ENCODE data around the gene CLASP1.

Gene CLASP1

GRCh38 chr2:121372721-121373353, 276.4 kb downstream of the CLASP1 start:
- Histone ChIP-seq H3K36me3 (peaks cover 50 to 75% (median 58%) of the 10 kb centered on the region in 3 donors), H3K4me1 (peaks cover 0 to 3% (median 0%) of the 10 kb centered on the region in 4 donors), H3K9me3 (no peaks in the 10 kb centered on the region), H3K27ac (no peak overlapping the region), H3K4me3 (no peak overlapping the region), H3K27me3 (no peaks in the 10 kb centered on the region)
- DNase-seq = no peak
- no peak for TF ChIP-seq CTCF (IDR thresholded peaks at IDR 0.05)
- intact Hi-C loops (cut with DNase I; ENCODE audit: low total_unique reads) = no loop called here

- no peak overlapping the region for H3K27ac ChIP-seq
- peaks cover 51 to 75% (median 62%) of the 10 kb centered on the region in 3 donors for H3K36me3 ChIP-seq
- H3K9me3 ChIP-seq = no peaks in the 10 kb centered on the region
- no peak overlapping the region for H3K4me3 ChIP-seq
- no peak for DNase-seq
- TF ChIP-seq CTCF (IDR thresholded peaks at IDR 0.05) = no peak
- intact Hi-C loops (cut with DNase I; ENCODE audit: low total_unique reads) = no loop called here
- no peaks in the 10 kb centered on the region for H3K27me3 ChIP-seq
- H3K4me1 ChIP-seq = peaks cover 0 to 3% (median 0%) of the 10 kb centered on the region in 4 donors
Observed at GRCh38 chr2:121372082-121372481, 277.2 kb downstream of the CLASP1 start.

- intact Hi-C loops (cut with DNase I; ENCODE audit: low total_unique reads) = no loop called here
- Histone ChIP-seq H3K36me3 (peaks cover 40 to 66% (median 51%) of the 10 kb centered on the region in 3 donors), H3K4me3 (no peak overlapping the region), H3K9me3 (no peaks in the 10 kb centered on the region), H3K27me3 (no peaks in the 10 kb centered on the region), H3K4me1 (peaks cover 0 to 12% (median 8%) of the 10 kb centered on the region in 4 donors), H3K27ac (no peak overlapping the region)
- TF ChIP-seq CTCF (IDR thresholded peaks at IDR 0.05) = no peak
- DNase-seq = no peak
Observed at GRCh38 chr2:121368836-121369235, 280.4 kb downstream of the CLASP1 start.

GRCh38 chr2:121368155-121368554, 281.1 kb downstream of the CLASP1 start:
- peaks cover 34 to 66% (median 54%) of the 10 kb centered on the region in 3 donors for H3K36me3 ChIP-seq
- DNase-seq = no peak

GRCh38 chr2:121367246-121367900, 281.9 kb downstream of the CLASP1 start:
- Histone ChIP-seq H3K9me3 (no peaks in the 10 kb centered on the region), H3K27me3 (no peaks in the 10 kb centered on the region), H3K4me3 (no peak overlapping the region), H3K4me1 (peaks cover 0 to 18% (median 8%) of the 10 kb centered on the region in 4 donors), H3K36me3 (peaks cover 32 to 66% (median 54%) of the 10 kb centered on the region in 3 donors), H3K27ac (no peak overlapping the region)
- intact Hi-C loops (cut with DNase I; ENCODE audit: low total_unique reads) = no loop called here
- no peak for DNase-seq
- TF ChIP-seq CTCF (IDR thresholded peaks at IDR 0.05) = no peak

More at GRCh38 chr2:121368155-121368554, 281.1 kb downstream of the CLASP1 start:
- no peak for TF ChIP-seq CTCF (IDR thresholded peaks at IDR 0.05)
- no peaks in the 10 kb centered on the region for H3K9me3 ChIP-seq
- intact Hi-C loops (cut with DNase I; ENCODE audit: low total_unique reads) = no loop called here
- no peak overlapping the region for H3K27ac ChIP-seq
- no peak overlapping the region for H3K4me3 ChIP-seq
- H3K27me3 ChIP-seq = no peaks in the 10 kb centered on the region
- peaks cover 0 to 18% (median 8%) of the 10 kb centered on the region in 4 donors for H3K4me1 ChIP-seq
